GM18517 (cell line): ENCODE measurements around the gene KRTAP10-3.

Source experiments
- ATAC-seq: cut with Tn5 transposase; IDR thresholded peaks from one replicate; pipeline ENCODE4 v1.9.1; 2021; ENCODE audit warnings: mild to moderate bottlenecking, moderate library complexity; ENCODE audit not compliant: unreplicated experiment

KRTAP10-3 gene

DNA sequence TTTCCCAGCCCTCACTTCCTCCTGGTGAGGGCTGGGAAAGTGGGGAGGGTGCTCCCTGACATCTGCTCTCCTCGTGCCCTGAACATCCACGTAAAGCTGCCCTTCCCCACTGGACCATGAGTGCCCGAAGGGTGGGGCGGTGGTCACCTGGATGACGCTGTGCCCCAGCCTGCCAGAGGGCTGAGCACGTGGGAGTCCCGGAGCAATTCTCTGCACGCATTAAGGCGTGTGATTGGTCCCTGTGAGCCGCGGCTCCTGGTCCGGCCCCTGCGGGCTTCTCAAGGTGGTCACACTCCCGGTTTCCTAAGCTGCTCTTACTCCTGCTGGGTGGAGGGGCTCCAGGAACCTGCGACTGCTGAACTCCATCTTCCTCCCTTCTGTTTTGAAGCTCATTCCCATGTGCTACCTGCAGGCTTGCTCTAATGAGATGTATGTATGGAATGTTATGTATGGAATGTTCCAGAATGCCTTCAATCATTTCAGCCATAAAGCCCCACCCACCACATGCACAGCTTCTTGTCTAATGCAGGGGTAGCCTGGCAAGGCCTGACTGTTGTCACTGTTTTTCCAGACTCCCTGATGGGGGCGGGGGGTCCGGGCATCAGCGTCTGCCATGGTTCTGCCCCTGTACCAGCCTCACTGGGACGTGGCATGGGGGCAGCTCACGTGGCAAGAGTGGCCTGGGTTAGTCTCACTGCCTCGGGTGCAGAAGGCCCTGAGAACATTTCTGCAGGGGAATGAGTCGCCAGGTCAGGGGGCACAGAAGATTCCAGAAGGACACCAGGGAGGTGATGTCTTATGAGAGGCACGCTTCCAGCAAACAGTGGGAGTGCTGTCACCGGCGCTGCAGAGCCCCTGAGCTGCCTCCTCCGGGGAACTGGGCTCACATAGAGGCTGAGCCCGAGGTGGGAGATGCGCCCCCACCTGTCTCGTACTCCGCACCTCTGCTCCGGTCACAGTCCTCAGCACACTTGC is 38.0 kb downstream of the KRTAP10-3 start:
- ATAC-seq = no peak

DNA sequence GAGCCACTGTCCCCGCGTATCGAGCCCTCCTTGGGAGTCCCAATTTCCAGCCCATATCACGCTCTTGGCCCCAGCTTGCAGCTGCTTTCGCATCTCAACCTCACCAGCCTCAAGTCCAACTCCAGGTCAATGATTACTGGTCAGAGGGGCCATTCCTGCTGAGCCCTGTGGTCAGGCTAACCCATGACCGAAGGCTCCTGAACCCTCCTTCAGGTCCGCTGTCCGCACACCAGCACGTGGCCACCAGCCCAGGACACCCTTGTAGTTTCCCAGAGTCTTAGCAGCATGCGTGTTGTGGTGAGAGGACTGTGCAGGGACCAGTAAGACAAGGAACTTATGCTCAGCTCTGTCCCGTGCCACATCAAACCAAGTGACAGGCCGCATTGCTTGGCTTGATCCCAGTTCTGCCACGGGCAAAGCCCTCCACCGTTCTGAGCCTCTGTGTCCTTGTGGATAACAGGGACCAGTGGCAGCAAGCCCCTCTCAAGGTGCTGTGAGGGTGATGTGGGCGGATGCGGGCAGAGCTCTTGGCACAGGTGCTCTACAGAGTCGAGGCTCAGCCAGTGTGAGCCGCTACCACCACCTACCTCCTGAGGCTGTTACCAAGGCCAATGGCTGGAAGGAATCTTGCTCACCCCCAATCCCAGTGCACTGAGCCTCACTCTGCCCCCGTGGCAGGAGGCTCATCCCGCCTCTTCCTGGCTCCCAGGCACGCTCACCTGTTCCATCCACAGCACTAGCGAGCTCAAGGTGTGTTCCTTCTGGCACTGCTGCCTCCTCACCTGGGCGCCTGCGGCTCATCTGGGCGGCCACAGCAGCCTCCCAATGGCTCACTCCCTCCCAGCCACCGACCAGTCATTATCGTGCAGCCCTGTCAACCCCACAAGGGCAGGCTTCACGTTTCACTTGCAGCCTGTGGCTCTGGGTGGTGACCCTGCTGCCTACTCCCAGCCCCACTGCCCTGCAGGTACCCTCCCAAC is 39.0 kb downstream of the KRTAP10-3 start:
- no peak for ATAC-seq

GRCh38 chr21:44518686-44519085 is 39.9 kb downstream of the KRTAP10-3 start:
- ATAC-seq = no peak

- no peak for ATAC-seq
Observed at GRCh38 chr21:44517175-44517899, 41.3 kb downstream of the KRTAP10-3 start.

DNA sequence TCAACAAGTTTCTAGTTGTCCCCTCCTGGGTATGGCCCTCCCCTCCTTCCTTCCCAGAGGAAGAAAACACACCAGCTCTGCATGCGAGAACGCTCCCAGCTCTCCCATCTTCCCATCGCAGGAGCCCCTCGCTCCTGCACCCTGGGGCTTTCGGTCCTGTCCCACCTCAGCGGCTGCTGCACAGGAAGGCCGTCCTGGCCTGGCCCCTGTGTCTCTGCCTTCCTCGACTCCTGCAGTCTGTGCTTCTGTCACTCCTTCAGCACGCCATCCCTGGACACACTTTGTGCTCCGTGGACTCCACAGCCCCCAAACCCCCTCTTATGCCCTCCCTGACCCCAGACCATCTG is 41.8 kb downstream of the KRTAP10-3 start:
- ATAC-seq = no peak

- no peak for ATAC-seq
Observed at GRCh38 chr21:44516342-44516741, 42.3 kb downstream of the KRTAP10-3 start.

- no peak for ATAC-seq
Observed at GRCh38 chr21:44515359-44516165, 43.0 kb downstream of the KRTAP10-3 start.

GRCh38 chr21:44514746-44515358 is 43.7 kb downstream of the KRTAP10-3 start:
- ATAC-seq = no peak

DNA sequence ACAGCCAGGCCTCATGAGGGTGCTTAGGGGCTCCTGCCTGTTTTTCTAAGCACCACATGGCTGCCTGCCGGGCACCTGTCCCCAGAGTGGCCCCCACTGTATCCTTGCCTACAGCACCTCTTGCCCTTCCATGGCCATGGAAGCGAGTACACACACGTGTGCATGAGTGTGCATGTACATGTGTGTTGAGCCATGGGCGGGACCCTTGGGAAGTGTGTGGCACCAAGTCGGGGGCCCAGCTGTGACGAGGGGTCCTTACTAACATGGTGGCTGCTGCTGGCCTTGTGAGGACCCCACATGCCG is 44.4 kb downstream of the KRTAP10-3 start:
- no peak for ATAC-seq

DNA sequence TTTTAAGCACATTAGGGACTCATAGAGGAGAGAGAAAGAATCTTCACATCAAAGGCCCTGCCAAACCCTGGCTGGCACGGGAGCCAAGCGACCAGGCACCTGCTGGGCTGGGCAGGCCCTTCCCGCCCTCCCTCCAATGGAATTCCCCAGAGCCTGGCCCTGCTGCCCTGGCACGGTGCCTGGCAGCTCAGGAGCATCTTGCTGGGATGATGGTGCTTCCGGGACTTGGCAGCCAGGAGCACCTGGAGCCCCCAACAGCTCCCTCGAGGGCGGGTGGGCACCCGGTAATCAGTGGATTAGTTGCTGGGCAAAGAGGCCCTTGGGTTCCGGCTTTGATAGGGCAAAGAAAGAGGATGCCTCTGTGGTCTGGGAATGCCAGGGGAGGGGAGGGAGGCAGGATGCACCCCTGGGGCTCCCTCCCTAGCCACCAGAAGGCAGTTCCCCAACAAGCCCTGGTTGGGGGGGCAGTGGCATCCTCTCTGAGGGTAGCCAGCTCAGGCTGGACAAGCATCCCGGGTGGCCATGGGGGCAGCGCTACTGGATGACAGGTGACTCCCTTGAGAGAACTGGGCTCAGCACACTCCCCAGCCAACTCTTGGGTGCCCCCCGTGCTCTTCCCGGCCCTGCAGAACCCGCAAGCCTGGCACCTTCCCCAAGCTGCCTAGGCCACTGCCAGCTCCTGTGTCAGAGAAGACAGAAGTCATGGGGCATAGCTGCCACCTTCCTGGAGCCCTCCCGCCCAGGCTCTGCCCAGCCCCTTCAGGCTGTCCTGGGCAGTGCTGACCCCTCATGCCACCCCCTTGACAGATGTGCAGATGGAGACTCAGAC is 45.0 kb downstream of the KRTAP10-3 start:
- ATAC-seq = no peak

DNA sequence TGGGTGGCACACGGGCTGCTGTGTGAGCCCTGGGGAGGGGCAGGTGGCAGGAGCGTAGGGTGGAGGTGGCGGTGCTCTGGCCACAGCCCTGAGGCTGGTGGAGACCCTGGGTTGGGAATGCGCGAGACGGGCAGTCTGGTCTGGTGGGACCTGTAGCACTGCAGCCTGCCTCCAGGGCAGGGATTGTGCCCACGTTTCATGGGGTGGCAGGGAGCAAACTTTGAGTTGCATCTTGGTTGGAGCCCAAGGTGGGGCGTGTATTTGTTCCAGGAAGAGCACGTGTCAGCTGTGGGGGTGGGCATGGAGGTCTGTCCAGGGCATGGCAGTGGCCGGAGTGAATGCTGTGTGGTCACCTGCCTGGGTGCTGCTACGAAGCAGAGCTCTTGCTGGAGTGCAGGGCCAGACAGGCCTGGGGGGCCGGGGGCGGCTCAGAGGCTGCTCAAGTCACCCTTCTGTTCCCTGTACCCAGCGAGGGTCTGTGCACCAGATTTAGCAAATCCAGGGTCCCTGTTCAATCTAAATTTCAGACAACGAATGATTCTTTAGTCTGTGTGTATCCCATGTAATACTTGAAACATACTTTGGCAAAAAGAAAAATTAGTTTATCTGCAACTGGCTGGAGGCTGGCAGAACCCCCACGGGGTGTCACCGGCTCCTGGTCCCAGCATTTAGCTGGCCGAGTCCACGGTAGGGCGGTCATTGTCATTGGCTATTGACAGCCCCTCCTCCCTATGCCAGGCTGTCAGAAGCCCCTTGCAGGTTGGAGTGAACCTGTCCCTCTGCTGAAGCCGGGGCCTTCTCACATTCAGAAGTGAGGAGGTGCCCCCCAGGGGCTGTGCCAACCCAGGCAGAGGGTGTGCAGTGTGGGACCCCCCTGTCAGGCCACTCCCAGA is 45.9 kb downstream of the KRTAP10-3 start:
- ATAC-seq = no peak

GRCh38 chr21:44511938-44512275 is 46.7 kb downstream of the KRTAP10-3 start:
- no peak for ATAC-seq

GRCh38 chr21:44511219-44511937 is 47.2 kb downstream of the KRTAP10-3 start:
- no peak for ATAC-seq

- ATAC-seq = no peak
Observed at GRCh38 chr21:44510508-44511218, 47.9 kb downstream of the KRTAP10-3 start.

GRCh38 chr21:44510109-44510507 is 48.5 kb downstream of the KRTAP10-3 start:
- ATAC-seq = no peak

- ATAC-seq = no peak
Observed at GRCh38 chr21:44509539-44509938, 49.1 kb downstream of the KRTAP10-3 start.
